Epithelial cell of esophagus (primary cell): ENCODE data around the gene NMRAL1.

Experiments
- DNase-seq: peaks from one replicate; pipeline ENCODE4 v3.0.0; 2010; ENCODE audit warnings: low read depth
- H3K4me3 ChIP-seq: 2 replicates; pipeline ENCODE4 v1.5.1; 2011; ENCODE audit warnings: mild to moderate bottlenecking, low read length, control low read depth
- TF ChIP-seq, protein P1 (sequence below): IDR thresholded peaks from 2 replicates; pipeline ENCODE4 v1.5.1; 2011; ENCODE audit warnings: low read depth, mild to moderate bottlenecking, low read length, control low read depth, inconsistent platforms; ENCODE audit not compliant: insufficient read depth; ENCODE audit errors: missing control alignments

NMRAL1 gene

DNA sequence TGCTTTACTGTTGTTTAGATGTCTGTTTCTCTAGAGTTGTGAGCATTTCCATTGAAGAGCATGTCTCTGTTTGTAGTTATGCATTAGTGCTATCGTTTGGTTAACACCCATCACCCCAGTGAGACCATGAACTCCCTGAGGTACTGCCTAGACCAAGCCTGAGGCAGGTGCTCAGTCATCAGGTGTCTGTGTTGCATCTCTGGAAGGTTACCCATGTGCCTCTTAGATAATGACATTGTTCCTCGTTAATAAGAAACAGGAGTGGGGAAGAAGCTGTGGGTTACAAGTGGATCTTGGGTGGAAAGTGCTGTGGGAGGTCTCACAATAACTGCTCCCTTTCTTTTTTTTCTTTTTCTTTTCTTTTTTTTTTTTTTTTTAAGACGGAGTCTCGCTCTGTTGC lies 30.4 kb downstream of the NMRAL1 start:
- H3K4me3 ChIP-seq: no peak overlapping the region
- TF ChIP-seq, protein P1, sequence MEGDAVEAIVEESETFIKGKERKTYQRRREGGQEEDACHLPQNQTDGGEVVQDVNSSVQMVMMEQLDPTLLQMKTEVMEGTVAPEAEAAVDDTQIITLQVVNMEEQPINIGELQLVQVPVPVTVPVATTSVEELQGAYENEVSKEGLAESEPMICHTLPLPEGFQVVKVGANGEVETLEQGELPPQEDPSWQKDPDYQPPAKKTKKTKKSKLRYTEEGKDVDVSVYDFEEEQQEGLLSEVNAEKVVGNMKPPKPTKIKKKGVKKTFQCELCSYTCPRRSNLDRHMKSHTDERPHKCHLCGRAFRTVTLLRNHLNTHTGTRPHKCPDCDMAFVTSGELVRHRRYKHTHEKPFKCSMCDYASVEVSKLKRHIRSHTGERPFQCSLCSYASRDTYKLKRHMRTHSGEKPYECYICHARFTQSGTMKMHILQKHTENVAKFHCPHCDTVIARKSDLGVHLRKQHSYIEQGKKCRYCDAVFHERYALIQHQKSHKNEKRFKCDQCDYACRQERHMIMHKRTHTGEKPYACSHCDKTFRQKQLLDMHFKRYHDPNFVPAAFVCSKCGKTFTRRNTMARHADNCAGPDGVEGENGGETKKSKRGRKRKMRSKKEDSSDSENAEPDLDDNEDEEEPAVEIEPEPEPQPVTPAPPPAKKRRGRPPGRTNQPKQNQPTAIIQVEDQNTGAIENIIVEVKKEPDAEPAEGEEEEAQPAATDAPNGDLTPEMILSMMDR: no peak
- no peak for DNase-seq

DNA sequence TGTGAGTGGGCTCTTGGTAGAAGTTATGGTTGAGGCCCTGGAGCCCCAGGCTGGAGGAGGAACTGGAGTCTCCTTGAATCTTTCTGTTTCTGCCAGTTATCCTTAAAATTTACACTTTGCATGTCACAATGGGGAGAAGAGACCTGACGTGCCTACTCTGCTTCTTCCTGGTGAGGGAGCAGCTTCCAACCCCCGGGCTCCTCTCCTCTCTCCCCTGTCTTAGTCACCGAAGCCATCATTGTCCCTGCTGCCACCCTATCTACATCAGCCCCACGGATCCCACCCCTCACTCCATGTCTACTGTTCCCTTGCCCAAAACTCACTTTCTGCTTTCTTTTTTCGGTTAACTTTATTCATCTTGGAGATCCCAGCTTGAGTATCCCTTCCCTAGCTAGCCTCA lies 31.2 kb downstream of the NMRAL1 start:
- DNase-seq: no peak
- TF ChIP-seq, protein P1: no peak
- H3K4me3 ChIP-seq: no peak overlapping the region

DNA sequence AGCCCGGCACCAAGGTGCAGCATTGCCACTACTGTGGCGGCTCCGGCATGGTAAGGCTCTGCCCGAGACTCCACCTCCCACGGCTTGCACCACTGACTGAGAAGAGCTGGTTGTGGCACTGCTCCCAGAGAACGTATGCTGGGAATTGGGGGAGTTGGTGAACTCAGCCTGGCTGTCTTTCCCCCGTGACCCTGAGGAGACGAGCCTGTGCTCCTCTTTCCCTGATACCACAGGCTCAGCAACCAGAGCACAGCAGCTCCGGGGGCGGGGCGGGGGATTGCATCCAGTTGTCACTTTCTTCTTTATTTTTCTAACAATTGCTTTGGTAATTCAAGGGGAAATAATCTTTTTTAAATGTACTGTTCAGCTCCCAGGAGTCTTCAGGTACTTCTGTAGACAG lies 32.1 kb downstream of the NMRAL1 start:
- H3K4me3 ChIP-seq: no peak overlapping the region
- DNase-seq: no peak
- TF ChIP-seq, protein P1: no peak

DNA sequence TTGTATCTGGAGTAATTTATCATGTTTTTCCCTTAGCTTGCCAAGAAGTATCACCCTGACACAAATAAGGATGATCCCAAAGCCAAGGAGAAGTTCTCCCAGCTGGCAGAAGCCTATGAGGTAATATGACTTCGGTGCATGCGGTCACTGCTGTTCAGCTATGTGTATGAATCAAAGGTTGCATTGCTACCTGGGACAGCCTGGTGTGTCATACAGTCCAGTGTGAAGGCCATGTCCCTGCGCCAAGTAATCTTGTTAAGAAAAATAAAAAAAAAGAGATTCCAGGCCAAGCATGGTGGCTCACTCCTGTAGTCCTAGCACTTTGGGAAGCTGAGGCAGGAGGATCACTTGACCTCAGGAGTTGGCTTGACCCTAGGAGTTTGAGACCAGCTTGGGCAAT lies 37.1 kb downstream of the NMRAL1 start:
- H3K4me3 ChIP-seq: no peak overlapping the region
- TF ChIP-seq, protein P1: no peak
- no peak for DNase-seq

DNA sequence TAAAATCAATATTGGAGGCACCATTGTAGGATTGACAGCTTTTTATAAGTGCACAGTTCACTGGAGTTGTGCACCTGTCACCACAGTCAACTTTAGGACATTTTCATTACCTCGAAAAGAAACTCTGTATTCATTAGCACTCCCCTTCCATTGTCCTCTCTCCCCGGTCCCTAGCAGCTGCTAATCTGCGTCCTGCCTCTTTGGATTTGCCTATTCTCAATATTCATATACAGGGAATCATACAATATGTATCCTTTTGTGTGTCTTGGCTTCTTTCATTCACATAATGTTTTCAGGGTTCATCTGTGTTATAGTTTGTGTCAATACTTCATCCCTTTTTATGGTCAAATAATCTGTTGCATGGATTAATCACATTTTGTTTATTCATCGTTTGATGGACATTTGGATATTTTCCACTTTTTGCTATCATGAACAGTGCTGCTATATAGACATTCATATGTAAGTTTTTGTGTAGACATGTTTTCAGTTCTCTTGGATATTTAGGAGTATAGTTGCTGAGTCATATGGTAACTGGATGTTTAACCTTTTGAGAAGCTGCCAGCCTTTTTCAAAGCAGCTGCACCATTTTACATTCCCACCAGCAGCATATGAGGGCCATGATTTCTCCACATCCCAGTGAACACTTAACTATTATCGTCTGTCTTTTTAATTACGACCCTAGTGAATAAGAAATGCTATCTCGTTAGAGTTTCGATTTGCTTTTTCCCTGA lies 38.9 kb downstream of the NMRAL1 start:
- no peak overlapping the region for H3K4me3 ChIP-seq
- TF ChIP-seq, protein P1: no peak
- no peak for DNase-seq

DNA sequence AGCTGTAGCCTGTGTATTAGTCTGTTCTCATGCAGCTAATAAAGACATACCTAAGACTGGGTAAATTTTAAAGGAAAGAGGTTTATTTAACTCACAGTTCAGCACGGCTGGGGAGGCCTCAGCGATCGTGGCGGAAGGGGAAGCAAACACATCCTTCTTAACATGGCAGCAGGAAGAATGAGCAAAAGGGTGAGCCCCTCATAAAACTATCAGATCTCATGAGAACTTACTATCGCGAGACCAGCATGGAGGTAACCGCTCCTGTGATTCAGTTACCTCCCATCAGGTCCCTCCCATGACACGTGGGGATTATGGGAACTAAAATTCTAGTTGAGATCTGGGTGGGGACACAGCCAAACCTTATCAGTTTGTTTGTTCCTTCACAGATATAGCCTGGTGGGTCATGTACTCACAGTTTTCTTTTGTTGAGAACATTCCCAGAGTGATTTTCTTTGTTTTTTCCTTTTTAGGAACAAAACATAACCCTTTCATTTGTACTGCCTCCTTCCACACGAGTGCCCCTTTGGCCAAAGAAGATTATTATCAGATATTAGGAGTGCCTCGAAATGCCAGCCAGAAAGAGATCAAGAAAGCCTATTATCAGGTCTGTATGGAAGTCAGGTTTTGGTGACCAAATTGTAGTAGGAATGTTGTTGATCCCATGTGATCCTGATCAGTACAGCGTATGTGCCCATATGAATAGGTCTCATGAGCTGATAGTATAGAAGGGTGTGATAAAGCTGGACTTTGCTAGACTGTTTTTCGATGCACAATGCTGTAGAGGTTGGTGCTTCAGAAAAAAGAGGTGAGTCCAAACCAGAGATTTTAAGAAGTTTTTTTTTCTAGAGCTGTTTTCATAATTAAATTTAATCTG lies 40.3 kb downstream of the NMRAL1 start:
- H3K4me3 ChIP-seq: no peak overlapping the region
- DNase-seq: no peak
- TF ChIP-seq, protein P1: no peak

DNA sequence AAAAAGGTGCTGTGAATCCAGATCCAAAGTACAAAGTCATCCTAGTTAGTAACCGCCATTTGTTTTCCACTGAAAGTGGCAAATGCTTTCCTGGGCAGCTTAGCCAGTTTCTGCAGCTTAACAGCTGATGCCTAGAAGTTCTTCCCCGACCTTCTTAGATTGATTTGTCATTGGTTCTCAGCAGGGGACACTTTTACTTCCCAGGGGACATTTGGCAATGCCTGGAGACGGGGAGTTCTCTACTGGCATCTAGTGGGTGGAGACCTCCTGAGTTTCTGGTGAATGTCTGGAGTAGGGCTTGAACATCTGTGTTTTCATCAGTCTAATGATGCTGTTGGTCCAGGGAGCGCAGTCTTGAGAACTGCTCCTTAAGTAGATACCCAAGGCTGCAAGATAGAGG lies 41.2 kb downstream of the NMRAL1 start:
- TF ChIP-seq, protein P1: no peak
- no peak overlapping the region for H3K4me3 ChIP-seq
- no peak for DNase-seq
